A549 (cell line): ENCODE results near the gene RMND5B. TPM values are rescaled to one million over a fixed set of nuclear protein-coding genes. Genes with fewer than 3 reads are reported as not detected.

Experiments used
- ATAC-seq, 2 experiments: fragments of 200-7000 bp in 1 of 2; fragments of >200 bp in 1 of 2; cut with Nextera tagmentation in 1 of 2; cut with Tn5 transposase in 1 of 2; 3 replicates each; pipeline versions ENCODE4 v1.8.0 to v1.9.1; 2018 to 2020; ENCODE audit warnings: mild to moderate bottlenecking in 1 of 2, moderate library complexity in 1 of 2
- CTCF ChIA-PET: fragments of 300-600 bp; sonication (Branson Sonifier 250); formaldehyde crosslinking; extraction: SDS; loops from one replicate; lab custom pipeline; 2021; ENCODE audit warnings: antibody characterized with exemption, inconsistent platforms; lab: Yijun Ruan, JAX
- POLR2A ChIA-PET: fragments of 350-600 bp; formaldehyde crosslinking; extraction: SDS; loops from one replicate; lab custom pipeline; 2021; ENCODE audit warnings: antibody characterized with exemption, inconsistent platforms; lab: Yijun Ruan, JAX
- DNase-seq, 2 experiments: peaks; one replicate each; pipeline versions ENCODE4 v3.0.0 to v3.0.0-alpha.2; 2011 to 2016; ENCODE audit warnings: low read depth in 1 of 2, low spot score in 1 of 2
- FAIRE-seq: peaks from 2 replicates; lab custom pipeline; 2011; peaks lifted over from hg19 to GRCh38; lab: Jason Lieb, UNC
- H3K27ac ChIP-seq, 2 experiments: fragments of >200 bp; sonication (Bioruptor Twin); formaldehyde crosslinking; 3 replicates each; pipeline ENCODE4 v1.5.1; 2016 to 2017
- H3K4me1 ChIP-seq: fragments of >200 bp; sonication (Bioruptor Twin); formaldehyde crosslinking; 3 replicates; pipeline ENCODE4 v1.6.1; 2016
- H3K4me2 ChIP-seq: fragments of >200 bp; sonication (Bioruptor Twin); formaldehyde crosslinking; 3 replicates; pipeline ENCODE4 v1.6.1; 2016
- H3K4me3 ChIP-seq: fragments of >200 bp; sonication (Bioruptor Twin); formaldehyde crosslinking; 3 replicates; pipeline ENCODE4 v1.5.1; 2016
- H3K9me3 ChIP-seq: fragments of >200 bp; sonication (Bioruptor Twin); formaldehyde crosslinking; 3 replicates; pipeline ENCODE4 v1.6.1; 2016
- ATOH8 ChIP-seq: fragments of 250-450 bp; sonication (Bioruptor Pico); IDR thresholded peaks from 2 replicates; pipeline ENCODE4 v1.5.0; 2020; ENCODE audit warnings: low read depth, mild to moderate bottlenecking, moderate library complexity
- BHLHE40 ChIP-seq: IDR thresholded peaks from 2 replicates; pipeline ENCODE4 v1.6.1; 2012; ENCODE audit warnings: low read depth, low read length, inconsistent platforms
- CTCF ChIP-seq: fragments of >200 bp; sonication (Bioruptor Twin); formaldehyde crosslinking; IDR thresholded peaks from 3 replicates; pipeline ENCODE4 v1.5.1; 2016
- E2F6 ChIP-seq: IDR thresholded peaks from 2 replicates; pipeline ENCODE4 v1.6.1; 2012; ENCODE audit warnings: low read depth, borderline replicate concordance
- ELK1 ChIP-seq: fragments of 150-350 bp; IDR thresholded peaks from 2 replicates; pipeline ENCODE4 v1.6.1; 2014; ENCODE audit warnings: low read depth, mild to moderate bottlenecking, low read length
- ESRRA ChIP-seq: fragments of 150-350 bp; IDR thresholded peaks from 2 replicates; pipeline ENCODE4 v1.6.1; 2014; ENCODE audit warnings: mild to moderate bottlenecking, low read length, borderline replicate concordance
- FOSB ChIP-seq: fragments of 250-450 bp; sonication (Bioruptor Pico); IDR thresholded peaks from 2 replicates; pipeline ENCODE4 v1.5.0; 2020; ENCODE audit warnings: mild to moderate bottlenecking, moderate library complexity
- FOXS1 ChIP-seq: fragments of 250-450 bp; sonication (Bioruptor Pico); IDR thresholded peaks from 2 replicates; pipeline ENCODE4 v1.5.0; 2020; ENCODE audit warnings: mild to moderate bottlenecking, moderate library complexity
- HDAC2 ChIP-seq: fragments of 200-600 bp; sonication (generic); IDR thresholded peaks from 2 replicates; pipeline ENCODE4 v1.6.1; 2016
- HMGXB4 ChIP-seq: fragments of 250-450 bp; sonication (Bioruptor Pico); IDR thresholded peaks from 2 replicates; pipeline ENCODE4 v1.5.0; 2021; ENCODE audit warnings: mild to moderate bottlenecking, moderate library complexity, borderline replicate concordance
- KDM1A ChIP-seq: fragments of 200-600 bp; sonication (generic); IDR thresholded peaks from 2 replicates; pipeline ENCODE4 v1.6.1; 2016; ENCODE audit warnings: low read depth, mild to moderate bottlenecking
- MAX ChIP-seq: IDR thresholded peaks from 2 replicates; pipeline ENCODE4 v1.6.1; 2012
- MYC ChIP-seq: IDR thresholded peaks from 2 replicates; pipeline ENCODE4 v1.6.1; 2012; ENCODE audit warnings: mild to moderate bottlenecking, inconsistent platforms, low read length, improper control_type of control experiment, borderline replicate concordance
- NPAS2 ChIP-seq: fragments of 250-450 bp; sonication (Bioruptor Pico); IDR thresholded peaks from 2 replicates; pipeline ENCODE4 v1.8.0; 2022; ENCODE audit warnings: mild to moderate bottlenecking, moderate library complexity, borderline replicate concordance
- PHF8 ChIP-seq: fragments of 200-600 bp; sonication (generic); IDR thresholded peaks from 2 replicates; pipeline ENCODE4 v1.6.1; 2016; ENCODE audit warnings: low read depth, mild to moderate bottlenecking, antibody characterized with exemption, moderate library complexity, borderline replicate concordance
- POLR2AphosphoS2 ChIP-seq: conservative IDR thresholded peaks from 2 replicates; pipeline ENCODE4 v1.6.1; 2012; ENCODE audit warnings: low read length, improper control_type of control experiment, inconsistent platforms
- RAD21 ChIP-seq, 2 experiments: fragments of >200 bp in 1 of 2; sonication (Bioruptor Twin) in 1 of 2; formaldehyde crosslinking in 1 of 2; IDR thresholded peaks in 1 of 2; conservative IDR thresholded peaks in 1 of 2; 2 replicates in 1 of 2; 3 replicates in 1 of 2; pipeline ENCODE4 v1.6.1; 2012 to 2018; ENCODE audit warnings: inconsistent platforms in 1 of 2
- RARB ChIP-seq: fragments of 250-450 bp; sonication (Bioruptor Pico); IDR thresholded peaks from 2 replicates; pipeline ENCODE4 v1.8.0; 2021; ENCODE audit warnings: mild to moderate bottlenecking, moderate library complexity
- RNF2 ChIP-seq: fragments of 200-600 bp; sonication (generic); IDR thresholded peaks from 2 replicates; pipeline ENCODE4 v1.6.1; 2016; ENCODE audit warnings: low read depth, mild to moderate bottlenecking, antibody characterized with exemption, moderate library complexity, borderline replicate concordance
- SMC3 ChIP-seq: fragments of >200 bp; sonication (Bioruptor Twin); formaldehyde crosslinking; IDR thresholded peaks from 3 replicates; pipeline ENCODE4 v1.6.1; 2018; ENCODE audit warnings: inconsistent platforms
- SREBF2 ChIP-seq: fragments of 450-650 bp; IDR thresholded peaks from 2 replicates; pipeline ENCODE4 v1.6.1; 2014; ENCODE audit warnings: mild to moderate bottlenecking, moderate library complexity
- TP53 ChIP-seq: fragments of 250-450 bp; sonication (Bioruptor Pico); IDR thresholded peaks from 2 replicates; pipeline ENCODE4 v1.5.0; 2021; ENCODE audit warnings: mild to moderate bottlenecking, moderate library complexity
- ZFP36 ChIP-seq: fragments of 450-650 bp; IDR thresholded peaks from 2 replicates; pipeline ENCODE4 v1.6.1; 2014; ENCODE audit warnings: borderline replicate concordance; ENCODE audit not compliant: partially characterized antibody
- ZNF302 ChIP-seq: fragments of 250-450 bp; sonication (Bioruptor Pico); IDR thresholded peaks from 2 replicates; pipeline ENCODE4 v1.9.0; 2021; ENCODE audit warnings: inconsistent platforms, mild to moderate bottlenecking, moderate library complexity
- WGBS: methylation state at CpG from one replicate; pipeline ENCODE4 v1.1.6; 2017; ENCODE audit errors: missing lambda C conversion rate; 5-methylcytosine and 5-hydroxymethylcytosine counted together
- polyA plus RNA-seq, 4 experiments: library from polyadenylated mRNA; depleted of rRNA in 3 of 4; stranded (reverse); fragments of >200 nt; fragmentation: RNase III in 1 of 4; extraction: RNeasy Plus Mini Kit Qiagen cat#74134 plus additional on column Dnase treatment in 1 of 4; gene quantifications; 2 replicates in 3 of 4; 3 replicates in 1 of 4; pipeline ENCODE4 v1.2.3, GENCODE V29; 2011 to 2017

The RMND5B gene
- polyA plus RNA-seq, 2 of the 4 experiments (the other 2 are of a cell fraction), result 20.2 to 30.3 TPM

GRCh38 chr5:178103612-178104011 is 27.2 kb upstream of the RMND5B start:
- Histone ChIP-seq H3K27ac (no peak overlapping the region), H3K9me3 (no peaks in the 10 kb centered on the region), H3K4me2 (no peak overlapping the region), H3K4me1 (no peaks in the 10 kb centered on the region), H3K4me3 (no peak overlapping the region)
- ChIA-PET CTCF (interaction anchor here (0.6 to 5.6 kb wide), 3 partner anchors 14 to 28 kb away, joined by 3 to 25 read pairs (median 6); no protein-coding TSS in a partner anchor), POLR2A (no interaction called here)
- FAIRE-seq, result no peak
- TF ChIP-seq TP53 (CRISPR knock-in tag) (no peak), RAD21 (conservative IDR thresholded peaks at IDR 0.05 in 1 of 2, IDR thresholded peaks at IDR 0.05 in 1 of 2) (no peak), NPAS2 (CRISPR knock-in tag) (no peak), ELK1 (no peak), E2F6 (no peak), FOSB (CRISPR knock-in tag) (no peak), SREBF2 (no peak), HDAC2 (no peak), RARB (no peak), PHF8 (no peak), HMGXB4 (CRISPR knock-in tag) (no peak), ATOH8 (CRISPR knock-in tag) (no peak), MAX (no peak), RNF2 (no peak), ESRRA (no peak), POLR2AphosphoS2 (no peak), ZNF302 (CRISPR knock-in tag) (no peak)
- no peak for ATAC-seq
- no peak for DNase-seq
- WGBS, result 88% methylated on average over 9 of the region's 12 CpGs

GRCh38 chr5:178104492-178104891 is 26.3 kb upstream of the RMND5B start:
- DNase-seq (no peak), FAIRE-seq (no peak), ATAC-seq (no peak)
- no peak overlapping the region for H3K27ac ChIP-seq
- POLR2A ChIA-PET, result no interaction called here
- no peak for TF ChIP-seq ZFP36
- no peak for TF ChIP-seq MYC
- H3K4me2 ChIP-seq, result no peak overlapping the region
- CTCF ChIA-PET, result interaction anchor here (2.4 to 5.6 kb wide), 2 partner anchors 16 to 29 kb away, joined by 6 to 25 read pairs; no protein-coding TSS in a partner anchor
- 0 out of 3 replicates have a peak, but pooled peaks cover 3% of the 10 kb centered on the region for H3K4me1 ChIP-seq
- 59% methylated on average over 4 of the region's 5 CpGs for WGBS
- no peak overlapping the region for H3K4me3 ChIP-seq
- no peaks in the 10 kb centered on the region for H3K9me3 ChIP-seq

GRCh38 chr5:178106086-178106485 is 24.7 kb upstream of the RMND5B start:
- TF ChIP-seq KDM1A (no peak), NPAS2 (CRISPR knock-in tag) (no peak), CTCF (no peak), SMC3 (no peak), FOXS1 (CRISPR knock-in tag) (no peak), BHLHE40 (no peak)
- Histone ChIP-seq H3K27ac (no peak overlapping the region), H3K4me3 (no peak overlapping the region), H3K9me3 (no peaks in the 10 kb centered on the region), H3K4me1 (0 out of 3 replicates have a peak, but pooled peaks cover 3% of the 10 kb centered on the region), H3K4me2 (no peak overlapping the region)
- CTCF ChIA-PET, result interaction anchor here (0.6 to 5.6 kb wide), 5 partner anchors 15 to 40 kb away, joined by 3 to 25 read pairs (median 3); no protein-coding TSS in a partner anchor
- ATAC-seq, result no peak
- POLR2A ChIA-PET, result no interaction called here
- DNase-seq, result no peak
- WGBS, result 56% methylated on average over 4 of the region's 4 CpGs
- no peak for FAIRE-seq
